IPS-11a (cell line): ENCODE measurements around the gene IL1RAPL1.
"Not testable (repeated sequence)": the region's sequence is repeated elsewhere in the genome, so short reads cannot be mapped to it uniquely, and the experiment has no call there.

ENCODE experiments used
- H3K4me3 ChIP-seq: one replicate; pipeline ENCODE4 v1.5.1; 2013; ENCODE audit warnings: low read depth, low read length, control low read depth

The IL1RAPL1 gene

DNA sequence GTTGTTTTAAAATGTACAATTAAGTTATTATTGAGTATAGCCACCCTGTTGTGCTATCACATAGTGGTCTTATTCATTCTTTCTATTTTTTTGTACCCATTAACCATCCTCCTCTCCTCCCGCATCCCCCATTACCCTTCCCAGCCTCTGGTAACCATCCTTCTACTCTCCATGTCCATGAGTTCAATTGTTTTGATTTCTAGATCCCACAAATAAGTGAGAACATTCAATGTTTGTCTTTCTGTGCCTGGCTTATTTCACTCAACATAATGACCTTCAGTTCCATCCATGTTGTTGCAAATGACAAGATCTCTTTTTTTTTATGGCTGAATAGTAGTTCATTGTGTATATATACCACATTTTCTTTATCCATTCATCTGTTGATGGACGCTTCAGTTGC, 179.3 kb downstream of the IL1RAPL1 start:
- H3K4me3 ChIP-seq = not testable (repeated sequence)

DNA sequence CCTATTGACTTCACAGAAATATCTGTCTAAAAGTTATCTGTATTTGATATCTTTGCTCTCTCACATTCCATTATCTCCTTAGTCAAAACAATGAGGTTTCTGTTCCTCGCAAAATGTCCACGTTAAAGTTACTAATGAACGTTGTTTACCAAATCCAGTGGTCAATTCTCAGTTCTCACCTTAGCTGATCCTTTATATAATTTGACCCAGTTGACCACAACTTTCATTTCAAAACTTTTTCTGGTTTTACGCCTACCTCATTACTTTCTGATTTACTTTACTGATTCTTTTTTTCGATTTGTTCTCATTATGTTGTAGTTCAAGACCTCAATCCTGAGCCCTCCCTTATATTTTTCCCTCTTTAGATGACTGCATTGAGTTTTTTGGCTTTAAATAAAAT, 186.6 kb downstream of the IL1RAPL1 start:
- no peak overlapping the region for H3K4me3 ChIP-seq

DNA sequence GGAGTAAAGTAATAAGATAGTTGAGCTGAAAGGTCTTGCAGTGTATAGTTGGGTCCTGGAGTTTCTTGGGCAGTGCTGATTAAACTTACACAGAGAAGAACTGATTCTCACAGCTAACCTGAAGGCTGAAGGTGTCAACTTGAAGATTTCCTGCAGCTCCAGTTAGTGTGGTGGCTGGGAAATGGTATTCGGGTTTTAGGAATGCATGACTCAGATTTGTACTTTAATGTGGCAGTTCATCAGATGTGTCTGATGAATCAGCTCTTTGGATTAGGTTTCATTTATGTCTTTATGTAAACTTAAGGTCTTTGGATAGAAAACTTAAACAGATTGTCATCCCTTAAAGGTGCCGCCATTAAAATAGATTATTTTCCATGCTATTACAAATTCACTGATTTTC, 200.0 kb downstream of the IL1RAPL1 start:
- no peak overlapping the region for H3K4me3 ChIP-seq

DNA sequence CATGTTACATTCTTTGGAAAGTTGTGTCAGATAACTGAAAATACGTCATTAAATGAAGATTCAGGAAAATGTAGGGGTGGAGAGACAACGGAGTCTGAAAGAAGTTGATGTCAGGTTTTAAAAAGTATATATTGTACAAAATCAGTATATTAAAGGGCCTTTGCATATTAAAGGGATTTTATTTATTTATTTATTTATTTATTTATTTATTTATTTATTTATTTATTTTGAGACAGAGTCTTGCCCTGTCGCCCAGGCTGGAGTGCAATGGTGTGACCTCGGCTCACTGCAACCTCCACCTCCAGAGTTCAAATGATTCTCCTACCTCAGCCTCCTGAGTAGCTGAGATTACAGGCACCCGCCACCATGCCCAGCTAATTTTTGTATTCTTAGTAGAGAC, 213.4 kb downstream of the IL1RAPL1 start:
- H3K4me3 ChIP-seq = not testable (repeated sequence)

DNA sequence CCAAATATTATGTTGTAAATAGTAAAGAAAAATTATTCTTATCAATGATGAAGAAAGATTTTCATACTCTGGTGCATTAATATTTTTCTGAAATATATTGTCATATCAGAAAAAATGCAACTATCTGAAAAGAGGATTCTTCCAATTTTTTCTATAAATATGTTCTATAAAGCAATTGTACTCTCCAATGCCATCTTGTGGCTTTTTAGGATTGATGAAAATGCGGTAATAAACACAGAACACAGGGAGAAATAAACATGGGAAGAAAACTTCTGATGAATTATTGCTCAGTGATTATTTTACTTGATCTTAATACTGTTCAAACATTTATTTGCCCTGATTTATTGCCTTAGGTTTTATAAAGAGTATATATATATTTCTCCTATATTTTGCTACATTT, 215.4 kb downstream of the IL1RAPL1 start:
- no peak overlapping the region for H3K4me3 ChIP-seq

DNA sequence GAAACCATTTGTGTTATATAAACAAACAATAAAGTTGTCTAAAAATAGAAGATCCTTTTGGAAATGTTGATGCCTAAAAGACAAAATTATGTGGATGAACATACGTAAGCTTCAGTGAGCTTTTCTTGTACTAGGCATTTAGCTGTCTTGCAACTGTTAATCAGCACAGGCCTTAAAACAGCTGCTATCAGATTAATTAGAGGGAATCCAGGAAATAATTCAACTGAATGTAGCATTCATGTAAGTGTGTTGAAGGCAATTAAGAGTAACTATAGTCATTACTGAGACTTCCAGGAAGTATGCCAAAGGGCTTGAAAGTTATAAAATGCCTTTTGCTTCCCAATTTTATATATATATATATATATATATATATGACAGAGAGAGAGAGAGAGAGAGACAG, 248.7 kb downstream of the IL1RAPL1 start:
- H3K4me3 ChIP-seq = no peak overlapping the region

DNA sequence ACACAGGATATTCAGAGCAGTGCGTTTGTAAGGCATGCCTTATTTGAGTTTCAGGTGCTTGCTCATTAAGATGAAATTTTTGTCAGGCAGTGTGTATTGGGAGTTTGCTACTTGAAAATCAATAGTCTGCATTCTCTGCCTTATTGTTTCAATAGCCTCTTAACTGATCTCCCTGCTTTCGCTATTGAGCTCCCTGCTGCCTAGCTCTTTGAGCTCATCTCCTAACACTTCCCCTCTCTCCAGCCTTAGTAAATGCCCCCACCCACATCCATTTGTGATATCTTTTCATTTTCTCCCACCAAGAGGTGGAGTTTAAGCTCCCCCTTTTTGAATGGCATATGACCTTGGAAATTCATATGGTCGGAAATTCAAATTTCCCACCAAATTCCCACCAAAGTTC, 256.6 kb downstream of the IL1RAPL1 start:
- no peak overlapping the region for H3K4me3 ChIP-seq

DNA sequence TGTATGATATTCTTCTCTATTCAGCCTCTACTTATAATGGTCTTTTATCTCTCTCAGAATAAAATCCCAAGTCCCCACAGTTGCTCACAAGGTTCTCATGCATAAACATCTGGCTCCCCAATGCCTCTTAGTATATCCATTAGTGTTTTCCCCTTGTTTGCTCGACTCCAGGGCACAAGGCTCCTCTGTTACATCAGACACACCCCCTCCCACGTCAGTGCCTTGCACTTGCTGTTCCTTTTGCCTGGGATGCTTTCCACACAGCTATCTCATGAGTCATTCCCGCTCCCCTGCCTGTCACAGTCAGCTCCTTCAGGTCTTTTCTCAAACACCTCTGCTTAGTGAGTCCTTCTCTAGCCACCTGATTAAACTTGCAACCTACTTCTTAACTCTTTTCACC, 260.2 kb downstream of the IL1RAPL1 start:
- no peak overlapping the region for H3K4me3 ChIP-seq

DNA sequence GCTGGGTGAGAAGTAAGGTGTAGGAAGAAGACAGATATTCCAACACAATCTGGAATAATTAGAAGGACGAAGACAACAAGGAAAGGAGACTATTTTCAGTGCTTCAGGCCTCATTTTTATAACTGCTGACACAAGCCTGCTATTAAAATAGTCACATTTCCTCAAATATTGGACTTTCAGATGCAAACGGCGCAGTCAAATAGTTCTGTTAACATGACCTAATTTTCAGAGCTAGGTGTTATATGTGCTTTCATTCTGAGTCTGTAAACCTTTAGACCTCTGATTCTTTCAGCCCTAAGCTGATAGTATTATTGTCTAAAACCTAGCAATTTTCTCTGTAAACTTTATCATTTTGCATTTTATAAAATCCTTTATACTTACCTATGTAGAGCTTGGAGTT, 261.5 kb downstream of the IL1RAPL1 start:
- H3K4me3 ChIP-seq = no peak overlapping the region

DNA sequence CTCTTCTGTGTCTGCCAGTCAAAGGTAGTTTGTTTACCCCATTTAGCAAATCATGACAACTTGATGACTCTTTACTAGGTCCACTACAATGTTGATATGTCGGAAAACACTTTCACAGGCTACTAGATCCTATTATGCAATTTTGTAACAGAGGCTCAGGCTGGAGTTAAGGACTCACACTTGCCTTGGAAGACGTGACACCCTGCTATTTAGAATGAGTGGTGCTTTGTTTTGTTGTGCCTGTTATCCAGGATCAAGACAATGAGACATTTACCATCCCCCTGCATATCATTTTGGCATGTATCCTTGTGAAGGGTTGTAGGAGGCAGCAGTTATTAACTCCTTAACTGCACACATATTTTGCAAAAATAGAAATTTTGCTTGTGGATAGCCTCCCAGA, 263.7 kb downstream of the IL1RAPL1 start:
- H3K4me3 ChIP-seq = no peak overlapping the region

DNA sequence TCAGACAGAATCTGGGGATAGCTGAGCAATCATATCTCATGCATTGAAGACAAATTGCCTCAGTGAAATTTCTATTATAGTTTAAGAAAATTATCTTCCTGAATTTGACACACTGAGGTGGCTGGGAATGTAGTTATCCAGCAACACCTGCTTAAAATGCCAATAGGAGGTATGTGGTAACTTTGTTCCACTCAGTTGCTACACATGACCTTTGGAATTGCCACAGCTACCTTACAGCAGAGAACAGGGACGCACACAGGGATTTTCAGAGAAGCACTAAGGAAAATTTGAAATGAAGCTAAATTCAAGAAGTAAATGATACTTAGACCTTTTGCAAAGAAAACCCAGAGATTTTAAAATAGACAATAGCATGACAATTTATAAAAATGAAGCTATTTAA, 264.6 kb downstream of the IL1RAPL1 start:
- H3K4me3 ChIP-seq = no peak overlapping the region

DNA sequence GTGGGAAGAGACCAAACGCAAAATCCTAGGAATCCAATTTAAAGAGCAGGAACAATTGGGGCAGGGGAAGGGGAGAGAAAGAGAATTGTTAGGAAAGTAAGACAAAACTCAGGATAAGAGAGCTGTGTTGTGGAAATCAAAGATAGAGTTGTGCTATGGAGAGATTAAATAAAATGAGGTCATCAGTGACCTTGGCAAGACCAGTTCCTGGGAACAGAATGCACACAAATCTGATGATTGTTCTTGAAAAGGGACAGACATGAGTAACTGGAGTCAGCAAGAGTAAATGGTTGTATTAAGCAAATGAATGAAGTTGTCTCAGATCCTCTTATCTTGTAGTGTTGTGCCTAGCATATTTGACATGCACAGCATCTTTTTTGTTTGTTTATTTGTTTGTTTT, 267.4 kb downstream of the IL1RAPL1 start:
- H3K4me3 ChIP-seq = no peak overlapping the region

DNA sequence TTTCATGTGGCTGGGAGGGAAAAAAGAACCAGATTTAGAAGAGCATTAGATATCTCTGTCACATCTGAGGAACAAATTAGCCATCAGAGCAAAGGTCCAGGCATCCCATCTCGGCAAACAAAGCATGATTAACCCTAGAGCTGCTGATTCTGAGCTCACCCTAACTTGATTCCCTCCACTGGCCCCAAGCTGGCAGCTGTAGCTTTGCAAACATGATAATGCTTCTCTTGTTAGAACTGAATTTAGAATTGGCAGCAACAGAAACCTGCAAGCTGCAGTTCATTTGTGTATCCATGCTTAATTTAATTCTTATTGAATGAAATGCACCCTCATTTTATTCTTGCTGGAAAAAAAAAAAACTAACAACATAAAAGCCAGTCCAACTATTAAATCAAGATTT, 289.2 kb downstream of the IL1RAPL1 start:
- no peak overlapping the region for H3K4me3 ChIP-seq

DNA sequence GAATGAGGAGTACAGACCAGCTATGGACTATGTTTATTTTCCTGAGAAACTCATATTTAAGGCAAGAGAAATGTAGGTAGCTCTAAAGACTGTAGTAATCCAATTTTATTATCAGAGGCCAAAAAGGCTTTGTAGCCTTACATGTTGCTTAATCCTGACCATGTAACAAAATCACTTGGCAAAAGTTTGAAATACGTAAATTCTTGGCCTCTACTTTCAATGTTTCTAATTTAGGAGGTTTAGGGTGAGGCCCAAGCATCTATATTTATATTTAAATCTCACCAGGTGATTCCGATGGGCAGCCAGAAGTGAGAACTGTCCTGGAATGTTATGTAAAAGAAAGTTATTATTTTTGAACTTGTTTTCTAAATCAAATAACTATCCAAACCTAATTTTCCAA, 289.7 kb downstream of the IL1RAPL1 start:
- no peak overlapping the region for H3K4me3 ChIP-seq

DNA sequence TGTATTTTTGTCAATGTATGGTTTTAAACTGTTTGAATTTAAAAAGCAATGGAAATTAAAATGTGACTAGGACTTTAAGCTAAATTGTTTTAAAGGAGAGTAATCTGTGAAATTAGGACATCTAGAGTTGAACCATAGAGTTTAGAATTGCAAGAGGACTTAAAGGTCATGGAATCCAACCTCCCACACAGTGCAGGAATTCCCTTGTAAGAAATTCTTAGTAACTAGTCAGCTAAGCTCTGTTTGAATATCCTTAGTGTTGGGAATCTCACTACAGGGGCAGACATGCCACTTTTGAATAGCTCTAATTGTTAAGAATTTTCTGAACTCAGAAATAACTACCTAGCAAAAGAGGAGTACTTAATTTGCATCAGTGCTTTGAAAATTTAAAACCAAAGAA, 292.9 kb downstream of the IL1RAPL1 start:
- no peak overlapping the region for H3K4me3 ChIP-seq

DNA sequence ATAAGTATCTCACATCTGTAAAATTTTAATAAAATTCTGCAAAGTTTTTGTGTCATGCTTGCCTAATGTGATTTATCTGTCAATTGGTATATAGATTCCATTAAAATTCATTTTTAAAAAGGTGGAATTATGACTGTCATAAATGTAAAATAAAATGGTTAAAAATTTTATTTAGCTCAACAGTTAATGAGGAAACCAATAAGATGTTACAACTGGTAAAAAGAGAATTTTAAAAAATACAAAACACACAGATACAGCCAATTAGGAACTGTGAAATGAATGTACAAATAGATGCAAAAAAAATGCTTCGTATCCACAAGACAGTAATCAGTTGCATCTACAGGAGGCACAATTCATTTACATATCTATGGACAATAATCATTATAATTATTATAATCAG, 297.6 kb downstream of the IL1RAPL1 start:
- H3K4me3 ChIP-seq = no peak overlapping the region

DNA sequence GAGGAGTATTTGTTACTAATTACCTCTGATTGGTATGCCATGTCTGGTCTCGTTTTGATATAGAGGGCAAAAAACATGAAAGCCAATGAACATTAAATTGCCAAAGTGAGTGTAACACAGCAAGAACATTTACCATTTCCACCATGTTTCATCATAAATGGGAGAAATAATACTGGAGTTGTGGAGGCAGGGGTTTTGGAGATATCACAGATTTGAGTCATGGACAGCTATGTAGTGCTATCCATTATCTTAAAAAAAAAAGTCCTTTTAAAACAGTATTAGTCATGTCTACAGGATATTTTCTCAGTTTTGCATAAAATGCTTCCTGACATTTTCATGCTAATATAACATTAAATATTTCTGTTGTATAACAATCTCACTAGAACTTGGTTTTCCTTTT, 301.2 kb downstream of the IL1RAPL1 start:
- no peak overlapping the region for H3K4me3 ChIP-seq

DNA sequence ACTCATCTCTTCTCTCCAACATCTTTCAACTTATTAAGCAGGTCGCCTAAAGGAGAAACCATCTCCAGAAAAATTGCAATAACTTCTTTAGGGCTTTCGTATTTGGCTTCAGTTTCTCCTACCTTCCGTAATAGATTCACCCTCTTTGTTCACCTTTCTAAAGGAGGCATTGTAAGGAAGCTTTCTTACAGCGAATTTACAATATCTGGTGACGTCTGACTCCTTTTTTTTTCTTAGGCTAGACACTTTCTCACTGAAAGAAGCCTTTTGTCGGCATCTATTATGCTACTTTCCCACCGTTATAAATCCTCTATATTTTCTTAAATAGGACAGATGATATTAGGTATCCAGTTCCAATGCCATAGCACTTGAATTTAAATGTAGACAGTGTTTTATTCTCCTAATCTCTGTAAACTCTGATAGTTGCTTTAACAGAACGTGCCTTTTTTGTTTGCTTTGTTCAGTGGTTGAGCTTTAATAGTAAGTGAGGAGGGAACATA, 302.4 kb downstream of the IL1RAPL1 start:
- no peak overlapping the region for H3K4me3 ChIP-seq

DNA sequence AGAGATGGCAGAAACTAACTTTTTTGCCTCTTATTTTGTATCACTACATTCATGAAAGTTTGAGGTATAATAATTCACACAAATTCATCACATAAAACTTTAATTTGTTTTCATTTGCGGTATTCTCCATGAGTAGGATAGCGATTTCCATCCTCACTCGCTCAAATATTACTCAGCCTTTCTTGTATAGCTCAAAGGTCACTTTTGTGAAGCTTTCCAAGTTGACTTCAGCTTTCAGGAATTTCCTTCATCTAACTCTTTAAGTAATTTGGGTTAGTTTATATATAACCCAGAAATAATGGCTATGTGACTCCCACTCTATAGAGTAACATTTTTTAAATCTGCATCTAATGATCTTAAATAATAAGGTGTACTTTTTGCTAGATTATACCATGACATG, 314.4 kb downstream of the IL1RAPL1 start:
- no peak overlapping the region for H3K4me3 ChIP-seq

DNA sequence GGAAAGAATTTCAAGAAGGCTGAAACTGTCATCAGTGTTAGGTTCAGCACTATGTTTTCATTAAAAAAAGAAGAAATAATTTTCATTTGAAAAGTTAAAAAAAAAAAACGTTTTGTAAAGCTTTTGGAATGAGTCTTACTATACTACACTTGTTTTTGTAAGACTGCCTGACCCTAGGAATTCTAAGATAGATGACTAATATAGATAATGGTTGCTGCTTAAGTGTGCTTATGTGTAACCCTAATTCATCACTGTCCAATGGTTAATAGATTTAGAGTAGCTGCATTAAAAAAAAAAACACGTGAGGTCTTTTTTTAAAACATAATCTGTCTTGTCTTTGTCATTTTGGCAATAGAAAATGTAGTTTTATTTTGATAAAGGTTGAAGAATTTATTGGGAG, 323.2 kb downstream of the IL1RAPL1 start:
- no peak overlapping the region for H3K4me3 ChIP-seq

DNA sequence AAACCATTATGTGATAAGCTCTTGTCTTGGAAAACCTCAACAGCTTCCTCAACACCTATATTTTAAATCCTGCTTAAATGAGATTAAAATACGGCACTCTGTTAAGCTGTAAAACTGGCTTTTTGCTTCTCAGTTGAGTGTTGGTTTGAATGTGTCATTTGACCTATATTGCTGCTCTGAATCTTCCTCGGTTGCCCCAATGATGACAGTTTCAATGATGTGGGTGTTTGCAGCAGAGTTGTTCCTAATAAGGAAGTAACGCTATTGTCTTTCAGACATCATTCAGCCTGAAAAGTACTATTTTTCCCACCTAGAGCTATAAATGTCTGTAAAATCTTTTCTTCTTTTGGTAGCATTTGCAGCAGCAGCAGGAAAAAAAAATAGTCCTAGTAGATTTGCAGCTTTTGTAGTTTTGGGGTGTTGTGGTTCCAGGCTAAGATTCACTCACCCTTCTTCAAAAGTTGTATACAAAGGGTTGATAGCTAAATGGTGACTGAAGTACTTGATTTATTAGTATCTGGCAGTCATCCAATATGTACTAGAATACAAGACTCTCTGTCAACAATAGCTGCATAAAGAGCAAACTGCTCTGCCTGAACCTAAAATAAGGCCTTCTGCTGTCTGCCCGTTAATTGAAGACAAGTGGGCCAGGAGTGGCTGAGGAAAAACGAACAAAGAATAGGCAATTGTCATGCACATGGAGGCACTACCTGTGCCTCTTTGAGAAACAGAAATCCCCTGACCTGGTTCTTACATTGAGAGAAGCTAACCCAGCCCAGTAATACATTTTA, 333.1 kb downstream of the IL1RAPL1 start:
- no peak overlapping the region for H3K4me3 ChIP-seq

DNA sequence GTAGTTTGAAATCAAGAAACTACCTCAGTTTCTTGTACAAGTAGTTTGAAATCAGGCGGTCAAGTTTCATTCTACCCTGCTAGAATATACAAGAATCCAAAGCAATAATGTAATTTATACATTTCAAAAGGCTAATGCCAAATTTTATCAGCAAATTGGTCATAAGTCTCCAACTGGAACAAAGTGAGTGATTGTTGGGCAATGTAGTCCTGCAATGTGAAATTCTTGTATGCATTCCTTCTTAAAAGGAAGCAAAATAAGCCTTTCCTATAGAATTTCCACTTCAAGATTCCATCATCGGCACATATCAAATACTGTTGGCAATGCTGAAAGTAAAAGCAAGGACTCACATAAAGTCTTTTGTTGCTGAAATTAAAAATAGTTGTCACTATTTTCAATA, 334.9 kb downstream of the IL1RAPL1 start:
- H3K4me3 ChIP-seq = no peak overlapping the region

DNA sequence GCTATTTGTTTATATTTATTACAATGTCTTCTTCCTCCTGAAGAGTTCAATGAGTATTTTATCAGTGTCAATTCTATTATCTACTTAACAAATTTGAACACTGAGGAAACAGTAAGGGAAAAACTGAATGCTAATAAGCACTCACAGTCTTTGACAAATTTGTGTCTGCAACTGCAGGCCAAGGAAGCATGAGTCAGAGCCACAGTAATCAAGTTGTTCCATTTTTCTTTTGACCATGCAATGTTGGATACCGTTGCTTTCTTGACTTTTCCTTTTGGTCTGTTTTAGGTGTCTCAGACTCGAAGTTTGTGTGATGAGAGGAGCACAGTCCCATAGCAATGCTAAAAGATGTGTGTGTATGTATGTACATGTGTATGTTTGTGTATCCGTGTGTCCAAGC, 359.6 kb downstream of the IL1RAPL1 start:
- H3K4me3 ChIP-seq = no peak overlapping the region
